WTC11 (cell line): ENCODE data around the gene SPATA45. TPM values are rescaled to one million over a fixed set of nuclear protein-coding genes. Genes with fewer than 3 reads are reported as not detected.

Experiments
- ATAC-seq: fragments of 200-7000 bp; cut with Tn5 transposase; 2 replicates; pipeline ENCODE4 v1.10.0; 2021; ENCODE audit warnings: mild to moderate bottlenecking, moderate library complexity
- CTCF ChIA-PET: fragments of 300-600 bp; sonication (Branson Sonifier 250); formaldehyde crosslinking; loops from one replicate; lab custom pipeline; 2021; ENCODE audit warnings: antibody characterized with exemption; lab: Charles Lee
- POLR2A ChIA-PET: fragments of 350-600 bp; sonication (Branson Sonifier 250); formaldehyde crosslinking; loops from one replicate; lab custom pipeline; 2021; ENCODE audit warnings: antibody characterized with exemption; lab: Charles Lee
- DNase-seq: peaks from one replicate; pipeline ENCODE4 v3.0.0; 2021; ENCODE audit warnings: low spot score
- H3K27ac Mint-ChIP-seq: 2 replicates; pipeline ENCODE4 v1.8.0; 2021; ENCODE audit warnings: mixed read lengths
- H3K27me3 Mint-ChIP-seq: 2 replicates; pipeline ENCODE4 v1.8.0; 2021; ENCODE audit warnings: low read depth, mild to moderate bottlenecking, moderate library complexity, mixed read lengths
- H3K36me3 Mint-ChIP-seq: 2 replicates; pipeline ENCODE4 v1.8.0; 2021; ENCODE audit warnings: mixed read lengths
- H3K4me1 Mint-ChIP-seq: 2 replicates; pipeline ENCODE4 v1.8.0; 2022; ENCODE audit warnings: mixed read lengths
- H3K4me3 Mint-ChIP-seq: 2 replicates; pipeline ENCODE4 v1.8.0; 2021; ENCODE audit warnings: mild to moderate bottlenecking, moderate library complexity, mixed read lengths
- H3K9me3 Mint-ChIP-seq: 2 replicates; pipeline ENCODE4 v1.8.0; 2021; ENCODE audit warnings: mixed read lengths
- ATF1 ChIP-seq: sonication (generic); formaldehyde crosslinking; IDR thresholded peaks from 2 replicates; pipeline ENCODE4 v1.8.1; 2023; ENCODE audit warnings: mild to moderate bottlenecking, moderate library complexity, missing genetic modification reagents
- ETV6 ChIP-seq: sonication (generic); formaldehyde crosslinking; IDR thresholded peaks from 2 replicates; pipeline ENCODE4 v1.8.1; 2022; ENCODE audit warnings: mild to moderate bottlenecking, missing genetic modification reagents
- JAZF1 ChIP-seq: fragments of 250-450 bp; sonication (Bioruptor Pico); IDR thresholded peaks from 2 replicates; pipeline ENCODE4 v1.9.0; 2021; ENCODE audit warnings: moderate library complexity, mild to moderate bottlenecking, inconsistent platforms
- JUN ChIP-seq: sonication (generic); formaldehyde crosslinking; IDR thresholded peaks from 2 replicates; pipeline ENCODE4 v1.8.0; 2023; ENCODE audit warnings: mild to moderate bottlenecking, missing genetic modification reagents
- KAT7 ChIP-seq: sonication (generic); formaldehyde crosslinking; IDR thresholded peaks from 2 replicates; pipeline ENCODE4 v1.8.1; 2023; ENCODE audit warnings: missing genetic modification reagents, mild to moderate bottlenecking, borderline replicate concordance
- PRDM15 ChIP-seq: sonication (generic); formaldehyde crosslinking; IDR thresholded peaks from 2 replicates; pipeline ENCODE4 v1.8.0; 2022; ENCODE audit warnings: missing genetic modification reagents
- PREB ChIP-seq: sonication (generic); formaldehyde crosslinking; IDR thresholded peaks from 2 replicates; pipeline ENCODE4 v1.8.1; 2022; ENCODE audit warnings: mild to moderate bottlenecking, missing genetic modification reagents, moderate library complexity, borderline replicate concordance
- SMAD3 ChIP-seq: sonication (generic); formaldehyde crosslinking; IDR thresholded peaks from 2 replicates; pipeline ENCODE4 v1.8.0; 2022; ENCODE audit warnings: missing genetic modification reagents, mild to moderate bottlenecking, borderline replicate concordance
- ZBTB21 ChIP-seq: sonication (generic); formaldehyde crosslinking; IDR thresholded peaks from 2 replicates; pipeline ENCODE4 v1.8.1; 2023; ENCODE audit warnings: mild to moderate bottlenecking, missing genetic modification reagents, borderline replicate concordance
- ZNF317 ChIP-seq: sonication (generic); formaldehyde crosslinking; IDR thresholded peaks from 2 replicates; pipeline ENCODE4 v1.8.1; 2023; ENCODE audit warnings: low read depth, mild to moderate bottlenecking, moderate library complexity, missing genetic modification reagents, borderline replicate concordance
- ZNF396 ChIP-seq: fragments of 250-450 bp; sonication (Bioruptor Pico); IDR thresholded peaks from 2 replicates; pipeline ENCODE4 v1.8.0; 2021; ENCODE audit warnings: mild to moderate bottlenecking, moderate library complexity, borderline replicate concordance
- ZNF416 ChIP-seq: fragments of 250-450 bp; sonication (Bioruptor Pico); IDR thresholded peaks from 2 replicates; pipeline ENCODE4 v1.9.0; 2021; ENCODE audit warnings: mild to moderate bottlenecking, inconsistent platforms
- ZNF423 ChIP-seq: fragments of 250-450 bp; sonication (Bioruptor Pico); IDR thresholded peaks from 2 replicates; pipeline ENCODE4 v2.1.2; 2022; ENCODE audit warnings: mild to moderate bottlenecking, moderate library complexity
- ZNF532 ChIP-seq: fragments of 250-450 bp; sonication (Bioruptor Pico); IDR thresholded peaks from 2 replicates; pipeline ENCODE4 v1.9.0; 2021; ENCODE audit warnings: mild to moderate bottlenecking, borderline replicate concordance
- ZSCAN18 ChIP-seq: fragments of 250-450 bp; sonication (Bioruptor Pico); IDR thresholded peaks from 2 replicates; pipeline ENCODE4 v2.1.2; 2022; ENCODE audit warnings: mild to moderate bottlenecking, moderate library complexity
- total RNA-seq: library from RNA; stranded (reverse); gene quantifications from 3 replicates; pipeline ENCODE4 v1.2.3, GENCODE V29; 2021
- TF ChIP-seq, protein P1 (sequence below): sonication (generic); formaldehyde crosslinking; IDR thresholded peaks from 2 replicates; pipeline ENCODE4 v1.8.1; 2023; ENCODE audit warnings: mild to moderate bottlenecking, missing genetic modification reagents

The SPATA45 gene
- total RNA-seq, 1 experiment from 2014 or later, result 0.90 TPM

DNA sequence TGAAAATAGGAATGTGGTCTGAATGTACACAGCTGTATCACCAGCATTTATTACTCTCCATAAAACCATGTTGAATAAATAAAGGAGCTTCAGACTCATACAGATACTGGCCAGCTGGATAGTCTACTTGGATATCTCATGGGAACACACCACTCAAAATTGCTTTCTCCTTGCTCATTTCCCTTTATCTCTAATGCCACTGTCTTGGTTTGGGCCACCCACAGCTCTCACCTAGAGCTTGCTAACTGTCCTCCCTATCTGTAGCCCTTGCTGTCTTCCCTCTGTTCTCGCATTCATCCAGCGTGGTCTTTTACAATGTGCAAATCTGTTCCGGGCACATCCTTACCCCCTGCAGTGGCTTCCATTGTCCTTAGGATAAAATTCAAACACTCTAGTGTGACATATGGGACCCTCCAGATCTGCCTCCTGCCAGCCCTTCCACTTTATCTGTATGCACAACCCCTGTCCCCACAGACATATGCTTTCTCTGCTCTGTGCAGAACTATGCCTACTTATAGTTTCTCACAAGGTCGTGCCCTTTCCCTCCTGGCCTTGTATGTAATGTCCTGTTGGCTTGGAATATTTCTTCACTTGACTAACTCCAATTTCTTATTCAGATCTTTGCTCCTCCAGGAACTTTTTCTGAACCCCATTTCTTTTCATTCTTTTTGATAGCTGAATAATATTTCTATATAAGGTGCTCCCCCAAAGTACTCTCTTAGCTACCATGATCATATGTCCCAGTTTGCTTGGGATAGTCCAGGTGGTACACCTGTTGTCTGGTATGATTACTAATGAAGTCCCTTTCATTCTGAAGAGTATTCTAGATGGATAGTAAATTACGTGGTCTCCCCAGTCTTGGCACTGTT is 13.5 kb upstream of the SPATA45 start:
- DNase-seq, result no peak
- Mint-ChIP-seq H3K4me1 (peaks cover 29% of the 10 kb centered on the region), H3K27me3 (no peaks in the 10 kb centered on the region), H3K27ac (no peak overlapping the region), H3K9me3 (no peaks in the 10 kb centered on the region), H3K4me3 (no peak overlapping the region), H3K36me3 (peaks cover 30% of the 10 kb centered on the region)
- TF ChIP-seq ZNF317 (CRISPR knock-in tag), result no peak
- TF ChIP-seq ZSCAN18 (CRISPR knock-in tag), result no peak
- no peak for TF ChIP-seq PREB (CRISPR knock-in tag)
- TF ChIP-seq PRDM15 (CRISPR knock-in tag), result no peak
- no peak for TF ChIP-seq ZBTB21
- TF ChIP-seq, protein P1, sequence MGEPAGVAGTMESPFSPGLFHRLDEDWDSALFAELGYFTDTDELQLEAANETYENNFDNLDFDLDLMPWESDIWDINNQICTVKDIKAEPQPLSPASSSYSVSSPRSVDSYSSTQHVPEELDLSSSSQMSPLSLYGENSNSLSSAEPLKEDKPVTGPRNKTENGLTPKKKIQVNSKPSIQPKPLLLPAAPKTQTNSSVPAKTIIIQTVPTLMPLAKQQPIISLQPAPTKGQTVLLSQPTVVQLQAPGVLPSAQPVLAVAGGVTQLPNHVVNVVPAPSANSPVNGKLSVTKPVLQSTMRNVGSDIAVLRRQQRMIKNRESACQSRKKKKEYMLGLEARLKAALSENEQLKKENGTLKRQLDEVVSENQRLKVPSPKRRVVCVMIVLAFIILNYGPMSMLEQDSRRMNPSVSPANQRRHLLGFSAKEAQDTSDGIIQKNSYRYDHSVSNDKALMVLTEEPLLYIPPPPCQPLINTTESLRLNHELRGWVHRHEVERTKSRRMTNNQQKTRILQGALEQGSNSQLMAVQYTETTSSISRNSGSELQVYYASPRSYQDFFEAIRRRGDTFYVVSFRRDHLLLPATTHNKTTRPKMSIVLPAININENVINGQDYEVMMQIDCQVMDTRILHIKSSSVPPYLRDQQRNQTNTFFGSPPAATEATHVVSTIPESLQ, result no peak
- ChIA-PET POLR2A (interaction anchor here (0.7 to 1.2 kb wide), 6 partner anchors 16 to 1760 kb away, joined by 3 to 5 read pairs (median 4); no protein-coding TSS in a partner anchor), CTCF (interaction anchor here (0.6 to 3.0 kb wide), 3 partner anchors 46 to 400 kb away, joined by 3 to 14 read pairs (median 6); no protein-coding TSS in a partner anchor)
- ATAC-seq, result no peak

- ChIA-PET CTCF (interaction anchor here (0.6 to 1.6 kb wide), 8 partner anchors 21 to 249 kb away, joined by 3 to 18 read pairs (median 4); no protein-coding TSS in a partner anchor), POLR2A (interaction anchor here (0.6 to 2.2 kb wide), 9 partner anchors 11 to 92 kb away, joined by 3 to 22 read pairs (median 4); partner anchors contain the start of genes NSL1, TATDN3 and VASH2)
- peaks cover 14% of the 10 kb centered on the region for H3K36me3 Mint-ChIP-seq
- peaks cover 35% of the 10 kb centered on the region for H3K4me1 Mint-ChIP-seq
- no peak overlapping the region for H3K4me3 Mint-ChIP-seq
- ATAC-seq (no peak), DNase-seq (no peak)
- H3K27me3 Mint-ChIP-seq, result peaks cover 7% of the 10 kb centered on the region
- 0 out of 2 replicates have a peak, but pooled peaks cover 1% of the 10 kb centered on the region for H3K9me3 Mint-ChIP-seq
- H3K27ac Mint-ChIP-seq, result peak overlapping the region; percentile 96
- TF ChIP-seq ZNF416 (CRISPR knock-in tag) (no peak), JUN (CRISPR knock-in tag) (peak; percentile 63; the same call in 1 of the 2 replicates), ETV6 (0 out of 2 replicates have a peak, but pooled peaks have one; percentile 18), ZNF532 (CRISPR knock-in tag) (no peak), ZNF396 (CRISPR knock-in tag) (no peak), ATF1 (CRISPR knock-in tag) (0 out of 2 replicates have a peak, but pooled peaks have one; percentile 3), SMAD3 (peak; percentile 56; the same call in 1 of the 2 replicates), ZNF423 (0 out of 2 replicates have a peak, but pooled peaks have one; percentile 1), JAZF1 (CRISPR knock-in tag) (no peak), KAT7 (CRISPR knock-in tag) (peak; percentile 59; the same call in 1 of the 2 replicates)
Observed at GRCh38 chr1:212858461-212859265, 11.2 kb upstream of the SPATA45 start.
